ENCODE measurements around the gene GHRL.

DNA sequence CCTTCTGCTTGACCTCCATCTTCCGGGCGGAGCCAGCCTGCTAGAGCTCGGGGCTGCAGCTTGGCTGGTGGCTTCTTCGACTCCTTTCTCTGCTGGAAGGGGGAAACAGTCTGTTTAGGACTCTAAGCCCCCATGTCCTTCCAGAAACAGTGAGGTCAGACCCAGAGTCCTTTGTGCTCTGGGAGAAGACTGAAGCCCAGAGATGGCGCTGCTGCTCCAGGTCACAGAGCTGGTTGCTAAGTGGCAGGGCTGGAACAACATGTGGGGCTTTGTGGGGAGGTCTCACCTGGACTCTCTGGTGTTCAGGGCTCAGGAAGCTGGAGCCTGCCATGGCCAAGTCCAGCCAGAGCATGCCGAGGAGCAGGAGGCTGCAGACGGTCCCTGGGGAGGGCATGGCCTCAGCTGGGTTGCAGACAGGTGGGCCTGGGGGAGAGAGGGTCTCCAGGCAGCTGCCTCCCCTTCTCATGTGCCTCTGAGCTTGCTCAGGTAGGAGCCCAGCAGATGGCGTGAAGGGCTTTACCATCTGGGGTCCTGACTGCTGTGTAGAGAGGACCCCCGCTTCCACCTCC is 2.9 kb downstream of the GHRL start:
- TF ChIP-seq CTCF (conservative IDR thresholded peaks at IDR 0.05) (no peak), EZH2 (IDR thresholded peaks at IDR 0.05; ENCODE audit: low read depth) (no peak)

Measured in PC-9 (cell line).